IMR-90 (cell line): ENCODE measurements around the gene LRCOL1. TPM values are rescaled to one million over a fixed set of nuclear protein-coding genes. Genes with fewer than 3 reads are reported as not detected.

Experiments used
- ATAC-seq: fragments of 200-7000 bp; cut with Tn5 transposase; 2 replicates; pipeline ENCODE4 v1.9.1; 2020; ENCODE audit warnings: low read depth, mild to moderate bottlenecking, moderate library complexity
- BruUV-seq: library from RNA; stranded (reverse); fragments of 400-500 nt; replicated peaks from 2 replicates; lab custom pipeline; 2021; lab: Mats Ljungman, UMichigan
- CTCF ChIA-PET: fragments of 300-600 bp; formaldehyde crosslinking; extraction: SDS; loops from one replicate; lab custom pipeline; 2021; ENCODE audit warnings: antibody characterized with exemption; lab: Yijun Ruan, JAX
- POLR2A ChIA-PET: fragments of 300-600 bp; sonication (Branson Sonifier 250); formaldehyde crosslinking; loops from one replicate; lab custom pipeline; 2022; ENCODE audit warnings: antibody characterized with exemption; ENCODE audit not compliant: unreplicated experiment; lab: Charles Lee
- DNase-seq: peaks from one replicate; pipeline ENCODE4 v3.0.0; 2013
- H2AFZ ChIP-seq: replicated peaks from 2 replicates; pipeline ENCODE3; 2013; ENCODE audit warnings: low read length, mild to moderate bottlenecking; ENCODE audit not compliant: poor library complexity
- H2AK5ac ChIP-seq: 2 replicates; pipeline ENCODE4 v1.6.1; 2013; ENCODE audit warnings: low read depth, low read length, inconsistent platforms
- H2AK9ac ChIP-seq: replicated peaks from 2 replicates; pipeline ENCODE3; 2013; ENCODE audit warnings: mild to moderate bottlenecking, low read depth, low read length, moderate library complexity; ENCODE audit not compliant: poor library complexity
- H2BK120ac ChIP-seq: 2 replicates; pipeline ENCODE4 v1.6.1; 2013; ENCODE audit warnings: low read depth, low read length, inconsistent platforms
- H2BK15ac ChIP-seq: 3 replicates; pipeline ENCODE4 v1.6.1; 2013; ENCODE audit warnings: low read depth, low read length, inconsistent platforms
- H2BK20ac ChIP-seq: 2 replicates; pipeline ENCODE4 v1.6.1; 2013; ENCODE audit warnings: low read depth, mild to moderate bottlenecking, inconsistent platforms, low read length, moderate library complexity
- H2BK5ac ChIP-seq: 2 replicates; pipeline ENCODE4 v1.6.1; 2013; ENCODE audit warnings: mild to moderate bottlenecking, low read depth, low read length, inconsistent platforms; ENCODE audit not compliant: poor library complexity, severe bottlenecking
- H3K14ac ChIP-seq: replicated peaks from 2 replicates; pipeline ENCODE4 v1.6.1; 2013; ENCODE audit warnings: low read depth, low read length, inconsistent platforms
- H3K18ac ChIP-seq: 2 replicates; pipeline ENCODE4 v1.6.1; 2013; ENCODE audit warnings: low read depth, low read length, control low read depth
- H3K23ac ChIP-seq: 2 replicates; pipeline ENCODE4 v1.6.1; 2013; ENCODE audit warnings: low read depth, low read length, inconsistent platforms
- H3K27ac ChIP-seq: 2 replicates; pipeline ENCODE4 v1.5.1; 2013; ENCODE audit warnings: mild to moderate bottlenecking, control low read depth, low read length; ENCODE audit not compliant: insufficient read depth
- H3K27me3 ChIP-seq: 2 replicates; pipeline ENCODE4 v1.6.1; 2013; ENCODE audit warnings: low read length; ENCODE audit not compliant: control insufficient read depth, insufficient read depth
- H3K36me3 ChIP-seq: 2 replicates; pipeline ENCODE4 v1.6.1; 2013; ENCODE audit warnings: low read length, mixed read lengths; ENCODE audit not compliant: control insufficient read depth, insufficient read depth
- H3K4ac ChIP-seq: 2 replicates; pipeline ENCODE4 v1.6.1; 2013; ENCODE audit warnings: low read depth, low read length, inconsistent platforms
- H3K4me1 ChIP-seq: 2 replicates; pipeline ENCODE4 v1.6.1; 2013; ENCODE audit warnings: low read length, mixed read lengths; ENCODE audit not compliant: control insufficient read depth, insufficient read depth
- H3K4me2 ChIP-seq: 2 replicates; pipeline ENCODE4 v1.6.1; 2013; ENCODE audit warnings: low read depth, mild to moderate bottlenecking, control low read depth, low read length, moderate library complexity
- H3K4me3 ChIP-seq: 2 replicates; pipeline ENCODE4 v1.5.1; 2013; ENCODE audit warnings: low read depth, mild to moderate bottlenecking, control low read depth, low read length, moderate library complexity; ENCODE audit not compliant: insufficient read depth
- H3K56ac ChIP-seq: 2 replicates; pipeline ENCODE4 v1.6.1; 2013; ENCODE audit warnings: low read length, inconsistent platforms; ENCODE audit not compliant: insufficient read depth; ENCODE audit errors: extremely low read depth
- H3K79me1 ChIP-seq, 2 experiments: 2 replicates each; pipeline ENCODE4 v1.6.1; 2013; ENCODE audit warnings: low read length in 2 of 2, inconsistent platforms in 1 of 2, low read depth in 1 of 2
- H3K9ac ChIP-seq: 2 replicates; pipeline ENCODE4 v1.6.1; 2013; ENCODE audit warnings: low read depth, low read length, control low read depth
- H3K9me1 ChIP-seq: 2 replicates; pipeline ENCODE4 v1.6.1; 2013; ENCODE audit warnings: low read length, inconsistent platforms; ENCODE audit not compliant: insufficient read depth
- H3K9me3 ChIP-seq: 2 replicates; pipeline ENCODE4 v1.6.1; 2013; ENCODE audit warnings: low read length; ENCODE audit not compliant: control insufficient read depth, insufficient read depth
- H4K20me1 ChIP-seq: 2 replicates; pipeline ENCODE4 v1.6.1; 2013; ENCODE audit warnings: low read length, inconsistent platforms; ENCODE audit not compliant: insufficient read depth
- H4K5ac ChIP-seq: 2 replicates; pipeline ENCODE4 v1.6.1; 2013; ENCODE audit warnings: mild to moderate bottlenecking, low read depth, low read length, control low read depth
- H4K8ac ChIP-seq, 2 experiments: 2 replicates each; pipeline ENCODE4 v1.6.1; 2013; ENCODE audit warnings: low read depth in 2 of 2, low read length in 2 of 2, control low read depth in 1 of 2, inconsistent platforms in 1 of 2
- H4K91ac ChIP-seq: 2 replicates; pipeline ENCODE4 v1.6.1; 2013; ENCODE audit warnings: low read depth, low read length, inconsistent platforms; ENCODE audit not compliant: insufficient read depth
- BHLHE40 ChIP-seq: fragments of 150-350 bp; IDR thresholded peaks from 2 replicates; pipeline ENCODE4 v1.6.1; 2016; ENCODE audit warnings: mild to moderate bottlenecking, low read depth, low read length
- CEBPB ChIP-seq: IDR thresholded peaks from 2 replicates; pipeline ENCODE4 v1.6.1; 2012; ENCODE audit warnings: low read depth, low read length, improper control_type of control experiment
- CHD1 ChIP-seq: IDR thresholded peaks from 2 replicates; pipeline ENCODE4 v1.6.1; 2012; ENCODE audit warnings: low read depth, low read length, improper control_type of control experiment
- FOS ChIP-seq: fragments of 150-350 bp; IDR thresholded peaks from 2 replicates; pipeline ENCODE4 v1.6.1; 2016; ENCODE audit warnings: low read depth, low read length
- MAFK ChIP-seq: IDR thresholded peaks from 2 replicates; pipeline ENCODE4 v1.6.1; 2012; ENCODE audit warnings: low read depth, low read length, improper control_type of control experiment
- MAZ ChIP-seq: IDR thresholded peaks from 2 replicates; pipeline ENCODE4 v1.6.1; 2012; ENCODE audit warnings: low read depth, mild to moderate bottlenecking, low read length, improper control_type of control experiment, moderate library complexity, borderline replicate concordance
- MXI1 ChIP-seq: IDR thresholded peaks from 2 replicates; pipeline ENCODE4 v1.6.1; 2012; ENCODE audit warnings: low read depth, mild to moderate bottlenecking, low read length, moderate library complexity, borderline replicate concordance
- NFE2L2 ChIP-seq: fragments of 150-350 bp; IDR thresholded peaks from 2 replicates; pipeline ENCODE4 v1.6.1; 2016; ENCODE audit warnings: low read depth, mild to moderate bottlenecking, low read length
- POLR2A ChIP-seq: IDR thresholded peaks from 2 replicates; pipeline ENCODE4 v1.6.1; 2012; ENCODE audit warnings: mild to moderate bottlenecking, low read depth, low read length
- RAD21 ChIP-seq: IDR thresholded peaks from 2 replicates; pipeline ENCODE4 v1.6.1; 2012; ENCODE audit warnings: low read length, improper control_type of control experiment
- RCOR1 ChIP-seq: IDR thresholded peaks from 2 replicates; pipeline ENCODE4 v1.6.1; 2012; ENCODE audit warnings: mild to moderate bottlenecking, low read length, improper control_type of control experiment; ENCODE audit not compliant: insufficient replicate concordance
- SMC3 ChIP-seq: fragments of 150-350 bp; IDR thresholded peaks from 2 replicates; pipeline ENCODE4 v1.6.1; 2016; ENCODE audit warnings: low read depth, mild to moderate bottlenecking, antibody characterized with exemption, low read length, moderate library complexity
- WGBS, 2 experiments: methylation state at CpG; one replicate each; pipeline versions ENCODE4 v1.1.5 to v1.1.7; 2013; ENCODE audit warnings: missing lambda C conversion rate in 2 of 2; ENCODE audit not compliant: insufficient read length in 1 of 2; ENCODE audit errors: extremely low coverage in 2 of 2; 5-methylcytosine and 5-hydroxymethylcytosine counted together
- dilution Hi-C: fragments of 300-500 bp; cut with HindIII; formaldehyde crosslinking; loops from one replicate; pipeline ENCODE4 v1.14.3; 2018; ENCODE audit warnings: low sequenced_read_pairs; ENCODE audit not compliant: unreplicated experiment
- in situ Hi-C: fragments of 300-500 bp; cut with MboI; formaldehyde crosslinking; loops from 3 replicates; pipeline ENCODE4 v1.14.3; 2019; ENCODE audit warnings: low sequenced_read_pairs, inconsistent platforms, mixed read lengths
- intact Hi-C: fragments of 100-400 bp; cut with micrococcal nuclease; formaldehyde crosslinking; loops from 2 replicates; pipeline ENCODE4 v1.10.0; 2022
- polyA plus RNA-seq, 3 experiments: library from polyadenylated mRNA; depleted of rRNA; stranded (reverse); fragments of >200 nt; gene quantifications; 2 replicates each; pipeline ENCODE4 v1.2.3, GENCODE V29; 2012; ENCODE audit warnings: low replicate concordance in 1 of 3
- total RNA-seq: library from RNA; depleted of rRNA; stranded (reverse); fragments of >200 nt; gene quantifications from 2 replicates; pipeline ENCODE4 v1.2.3, GENCODE V29; 2012
- TF ChIP-seq, protein P1 (sequence below): conservative IDR thresholded peaks from 2 replicates; pipeline ENCODE4 v1.5.1; 2012; ENCODE audit warnings: mild to moderate bottlenecking, low read depth, low read length, improper control_type of control experiment
- TF ChIP-seq, protein P2 (sequence below): fragments of 150-350 bp; IDR thresholded peaks from 2 replicates; pipeline ENCODE4 v1.6.1; 2017; ENCODE audit warnings: mild to moderate bottlenecking, antibody characterized with exemption, low read length, low read depth

LRCOL1 gene
- total and polyA plus RNA-seq, 2 of the 4 experiments (the other 2 are of a cell fraction), result 1.0 TPM; not detected in 1

DNA sequence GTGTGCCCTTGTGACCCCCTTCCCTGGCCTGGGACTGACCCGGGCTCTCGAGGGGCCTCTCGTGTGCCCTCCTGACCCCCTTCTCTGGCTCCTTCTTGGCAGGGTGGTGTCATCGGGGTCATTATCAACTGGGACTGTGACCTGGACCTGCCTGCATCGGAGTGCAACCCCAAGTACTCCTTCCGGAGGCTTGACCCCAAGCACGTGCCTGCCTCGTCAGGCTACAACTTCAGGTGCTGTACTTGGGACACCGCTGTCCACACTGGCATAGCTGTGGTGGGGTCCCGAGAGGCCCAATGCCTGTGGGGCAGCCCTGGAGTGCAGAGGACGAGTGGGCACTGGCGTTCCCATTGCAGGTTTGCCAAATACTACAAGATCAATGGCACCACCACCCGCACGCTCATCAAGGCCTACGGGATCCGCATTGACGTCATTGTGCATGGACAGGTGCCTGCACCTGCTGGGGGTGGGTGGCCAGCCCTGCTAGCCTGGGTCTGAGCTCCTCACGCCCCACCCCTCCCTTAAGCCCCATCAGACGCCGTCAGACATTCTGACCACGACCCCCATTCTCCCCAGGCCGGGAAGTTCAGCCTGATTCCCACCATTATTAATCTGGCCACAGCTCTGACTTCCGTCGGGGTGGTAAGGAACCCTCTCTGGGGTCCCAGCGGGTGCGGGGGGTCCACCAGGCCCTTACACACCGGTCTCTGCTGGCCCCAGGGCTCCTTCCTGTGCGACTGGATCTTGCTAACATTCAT, 10.7 kb upstream of the LRCOL1 start:
- Histone ChIP-seq H3K9ac (no peak overlapping the region), H3K9me1 (peaks cover 7% of the 10 kb centered on the region; the same call in 1 of the 2 replicates), H4K91ac (no peak overlapping the region), H3K23ac (no peak overlapping the region), H3K79me1 (no peaks in the 10 kb centered on the region), H3K9me3 (peaks cover 16% of the 10 kb centered on the region), H2BK5ac (no peak overlapping the region), H3K56ac (no peak overlapping the region), H3K27me3 (peaks cover 30% of the 10 kb centered on the region), H3K4me1 (peaks cover 12% of the 10 kb centered on the region), H2AK9ac (no peak overlapping the region), H3K18ac (no peak overlapping the region), H3K14ac (no peak overlapping the region), H4K8ac (no peak overlapping the region), H2BK15ac (no peak overlapping the region), H3K27ac (no peak overlapping the region), H3K4me2 (no peak overlapping the region), H3K36me3 (peaks cover 9% of the 10 kb centered on the region), H2AFZ (no peak overlapping the region), H3K4ac (no peak overlapping the region), H2BK120ac (no peak overlapping the region), H2AK5ac (no peak overlapping the region), H4K5ac (no peak overlapping the region), H4K20me1 (no peaks in the 10 kb centered on the region), H3K4me3 (no peak overlapping the region), H2BK20ac (no peak overlapping the region)
- ATAC-seq (no peak), DNase-seq (no peak)
- ChIA-PET POLR2A (no interaction called here), CTCF (no interaction called here)
- BruUV-seq, result no TSS peak
- dilution Hi-C loops, result no loop called here
- WGBS, 2 experiments, result 90% methylated on average over 10 of the region's 28 CpGs; no CpG with 5 or more reads in 1 of the 2 experiments
- TF ChIP-seq RAD21 (no peak), MXI1 (no peak), MAFK (no peak), CEBPB (no peak), MAZ (no peak), POLR2A (no peak), RCOR1 (no peak), SMC3 (no peak), BHLHE40 (no peak), CHD1 (no peak), NFE2L2 (no peak), FOS (no peak)
- TF ChIP-seq, protein P1, sequence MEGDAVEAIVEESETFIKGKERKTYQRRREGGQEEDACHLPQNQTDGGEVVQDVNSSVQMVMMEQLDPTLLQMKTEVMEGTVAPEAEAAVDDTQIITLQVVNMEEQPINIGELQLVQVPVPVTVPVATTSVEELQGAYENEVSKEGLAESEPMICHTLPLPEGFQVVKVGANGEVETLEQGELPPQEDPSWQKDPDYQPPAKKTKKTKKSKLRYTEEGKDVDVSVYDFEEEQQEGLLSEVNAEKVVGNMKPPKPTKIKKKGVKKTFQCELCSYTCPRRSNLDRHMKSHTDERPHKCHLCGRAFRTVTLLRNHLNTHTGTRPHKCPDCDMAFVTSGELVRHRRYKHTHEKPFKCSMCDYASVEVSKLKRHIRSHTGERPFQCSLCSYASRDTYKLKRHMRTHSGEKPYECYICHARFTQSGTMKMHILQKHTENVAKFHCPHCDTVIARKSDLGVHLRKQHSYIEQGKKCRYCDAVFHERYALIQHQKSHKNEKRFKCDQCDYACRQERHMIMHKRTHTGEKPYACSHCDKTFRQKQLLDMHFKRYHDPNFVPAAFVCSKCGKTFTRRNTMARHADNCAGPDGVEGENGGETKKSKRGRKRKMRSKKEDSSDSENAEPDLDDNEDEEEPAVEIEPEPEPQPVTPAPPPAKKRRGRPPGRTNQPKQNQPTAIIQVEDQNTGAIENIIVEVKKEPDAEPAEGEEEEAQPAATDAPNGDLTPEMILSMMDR, result no peak
- TF ChIP-seq, protein P2, sequence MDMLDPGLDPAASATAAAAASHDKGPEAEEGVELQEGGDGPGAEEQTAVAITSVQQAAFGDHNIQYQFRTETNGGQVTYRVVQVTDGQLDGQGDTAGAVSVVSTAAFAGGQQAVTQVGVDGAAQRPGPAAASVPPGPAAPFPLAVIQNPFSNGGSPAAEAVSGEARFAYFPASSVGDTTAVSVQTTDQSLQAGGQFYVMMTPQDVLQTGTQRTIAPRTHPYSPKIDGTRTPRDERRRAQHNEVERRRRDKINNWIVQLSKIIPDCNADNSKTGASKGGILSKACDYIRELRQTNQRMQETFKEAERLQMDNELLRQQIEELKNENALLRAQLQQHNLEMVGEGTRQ, result no peak
- intact Hi-C loops, result no loop called here
- in situ Hi-C loops, result no loop called here
